Measurements from ENCODE around the gene LZTFL1.

LZTFL1 gene

GRCh38 chr3:45786801-45787495, 55.0 kb downstream of the LZTFL1 start:
- no peak for DNase-seq (ENCODE audit: low spot score)

GRCh38 chr3:45785605-45786150, 56.2 kb downstream of the LZTFL1 start:
- DNase-seq (ENCODE audit: low spot score): no peak

- DNase-seq (ENCODE audit: low spot score): no peak
Observed at GRCh38 chr3:45783667-45784066, 58.3 kb downstream of the LZTFL1 start.

- DNase-seq (ENCODE audit: low spot score): no peak
Observed at GRCh38 chr3:45782381-45782780, 59.5 kb downstream of the LZTFL1 start.

- no peak for DNase-seq (ENCODE audit: low spot score)
Observed at GRCh38 chr3:45781841-45782240, 60.1 kb downstream of the LZTFL1 start.

DNA sequence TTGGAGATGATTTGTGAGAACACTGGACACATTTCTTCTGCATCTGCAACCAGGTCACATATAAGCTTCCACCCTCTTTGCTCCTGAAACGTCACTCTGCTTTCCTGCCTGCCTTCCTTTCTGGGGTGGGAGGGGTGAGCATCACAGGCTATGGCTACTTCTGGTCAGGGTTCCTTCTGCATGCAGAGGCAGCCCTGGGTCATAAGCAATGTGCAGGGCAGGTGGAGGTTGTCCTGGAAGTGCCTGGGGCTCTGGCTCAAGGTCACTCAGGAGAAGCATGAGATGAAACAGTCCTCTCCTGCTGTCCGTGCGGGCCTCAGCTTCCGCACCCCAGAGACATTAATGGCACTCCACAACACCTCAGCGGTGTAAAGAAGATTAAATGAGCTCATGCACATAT, 60.6 kb downstream of the LZTFL1 start:
- no peak for DNase-seq (ENCODE audit: low spot score)

DNA sequence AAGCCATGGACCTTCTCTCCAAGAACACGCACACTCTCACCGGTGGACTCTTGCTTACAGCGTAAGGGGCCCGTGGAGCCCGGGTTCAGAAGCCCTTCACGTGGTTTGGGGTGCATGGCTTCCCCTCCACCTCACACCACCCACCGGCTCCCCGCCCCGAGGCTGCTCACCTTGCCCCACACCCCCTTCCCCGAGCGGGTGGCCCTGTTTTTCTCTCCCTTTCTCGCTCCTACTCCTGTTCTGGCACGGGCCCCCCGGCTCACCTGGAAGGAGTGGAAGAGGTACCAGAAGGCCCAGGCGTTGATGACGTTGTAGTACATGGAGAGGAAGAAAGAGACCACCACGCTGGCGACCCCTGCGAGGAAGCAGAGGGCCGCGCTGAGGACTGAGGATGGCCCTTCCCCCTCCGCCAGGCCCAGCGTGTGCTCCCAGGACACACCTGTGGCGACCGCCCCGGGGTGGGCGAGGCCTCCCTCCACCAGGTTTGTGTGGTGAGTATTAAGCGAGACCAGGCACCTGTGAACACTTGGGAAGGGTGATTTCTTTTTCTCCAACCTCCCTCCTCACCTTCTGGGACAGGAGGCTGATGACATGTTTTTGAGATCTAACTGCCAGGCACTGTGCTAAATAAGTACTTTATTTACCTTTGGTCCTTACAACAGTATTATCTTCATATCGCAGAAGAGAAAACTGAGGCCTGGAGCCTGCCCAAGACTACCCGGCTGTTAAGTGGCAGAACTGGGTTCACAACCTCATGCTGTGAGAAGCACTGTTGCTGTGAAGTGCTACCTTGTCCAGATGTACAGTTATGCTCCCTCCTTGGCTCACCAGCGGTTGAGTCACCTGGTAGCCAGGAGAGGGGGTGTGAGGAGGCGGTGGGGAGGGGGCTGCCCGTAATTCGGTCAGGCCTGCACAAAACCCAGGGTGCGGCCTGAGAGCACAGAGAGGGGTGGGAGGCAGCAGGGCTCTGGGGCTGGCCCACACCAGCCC, 61.9 kb downstream of the LZTFL1 start:
- no peak for DNase-seq (ENCODE audit: low spot score)

DNA sequence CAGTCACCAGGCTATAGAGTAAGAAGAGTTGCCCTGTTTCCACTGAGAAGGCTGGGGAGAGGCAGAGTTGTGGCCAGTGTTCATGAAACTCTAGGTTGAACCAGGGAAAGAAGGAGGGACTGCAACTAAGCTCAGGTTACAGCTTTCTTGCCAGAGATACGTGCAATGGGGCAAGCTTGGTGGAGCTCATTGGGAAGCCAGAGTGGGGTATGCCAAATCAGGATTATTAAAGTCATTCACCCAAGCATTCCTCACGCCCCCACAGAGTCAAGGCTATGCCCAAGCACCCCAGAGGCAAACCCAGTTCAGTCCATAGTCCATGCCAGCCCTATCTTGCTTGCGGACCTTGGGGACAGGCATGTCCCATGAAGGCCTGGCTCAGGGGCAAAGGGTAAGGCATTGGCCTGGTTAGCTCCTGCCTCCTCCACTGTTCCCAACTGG, 63.1 kb downstream of the LZTFL1 start:
- DNase-seq (ENCODE audit: low spot score): no peak

DNA sequence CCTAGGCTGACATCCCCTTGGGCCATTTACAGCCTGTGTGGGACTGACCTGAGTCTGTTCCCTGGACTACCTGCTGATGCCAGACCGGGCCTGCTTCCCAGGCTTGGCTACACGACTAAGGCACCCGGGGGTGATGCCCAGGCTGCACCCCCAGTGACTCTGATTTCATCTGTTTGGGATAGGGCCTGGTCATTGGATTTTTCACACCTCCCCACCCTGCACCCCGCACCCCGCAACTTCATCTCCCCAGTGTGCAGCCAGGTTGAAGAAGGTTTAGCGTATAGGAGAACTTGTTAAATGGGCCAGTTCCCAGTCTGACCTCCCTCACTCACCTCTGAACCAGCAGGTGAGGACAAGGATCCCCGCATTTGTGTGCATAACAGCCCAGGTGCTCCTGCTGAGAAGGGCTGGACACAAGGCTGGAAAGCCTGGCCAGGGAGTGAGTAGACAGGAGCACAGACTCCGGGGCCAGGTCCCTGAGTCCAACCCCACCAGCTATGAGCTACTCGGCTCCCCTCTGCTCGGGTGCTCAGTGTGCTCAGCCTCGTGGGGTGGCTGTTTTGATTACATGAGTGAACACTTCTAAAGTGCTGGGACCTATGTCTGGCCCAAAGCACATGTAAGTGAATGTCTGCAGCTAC, 64.1 kb downstream of the LZTFL1 start:
- no peak for DNase-seq (ENCODE audit: low spot score)

GRCh38 chr3:45777111-45777745, 64.7 kb downstream of the LZTFL1 start:
- DNase-seq (ENCODE audit: low spot score): no peak

GRCh38 chr3:45776611-45777010, 65.3 kb downstream of the LZTFL1 start:
- no peak for DNase-seq (ENCODE audit: low spot score)

DNA sequence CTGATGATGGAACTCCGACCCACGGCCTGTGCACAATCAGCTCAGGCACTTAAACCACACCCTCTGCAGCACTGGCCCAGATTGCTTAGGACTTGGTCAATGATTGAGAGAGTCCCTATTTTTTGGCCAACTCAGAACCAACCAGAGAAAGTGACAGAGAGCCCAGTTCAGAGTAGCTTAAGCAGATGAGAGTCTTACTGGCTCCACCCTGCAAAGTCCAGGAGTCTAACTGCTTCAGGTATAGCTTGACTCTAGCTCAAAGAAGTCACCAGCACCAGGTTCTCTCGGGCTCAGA, 65.7 kb downstream of the LZTFL1 start:
- no peak for DNase-seq (ENCODE audit: low spot score)

- no peak for DNase-seq (ENCODE audit: low spot score)
Observed at GRCh38 chr3:45775571-45776300, 66.2 kb downstream of the LZTFL1 start.

GRCh38 chr3:45774581-45775521, 67.1 kb downstream of the LZTFL1 start:
- no peak for DNase-seq (ENCODE audit: low spot score)

DNA sequence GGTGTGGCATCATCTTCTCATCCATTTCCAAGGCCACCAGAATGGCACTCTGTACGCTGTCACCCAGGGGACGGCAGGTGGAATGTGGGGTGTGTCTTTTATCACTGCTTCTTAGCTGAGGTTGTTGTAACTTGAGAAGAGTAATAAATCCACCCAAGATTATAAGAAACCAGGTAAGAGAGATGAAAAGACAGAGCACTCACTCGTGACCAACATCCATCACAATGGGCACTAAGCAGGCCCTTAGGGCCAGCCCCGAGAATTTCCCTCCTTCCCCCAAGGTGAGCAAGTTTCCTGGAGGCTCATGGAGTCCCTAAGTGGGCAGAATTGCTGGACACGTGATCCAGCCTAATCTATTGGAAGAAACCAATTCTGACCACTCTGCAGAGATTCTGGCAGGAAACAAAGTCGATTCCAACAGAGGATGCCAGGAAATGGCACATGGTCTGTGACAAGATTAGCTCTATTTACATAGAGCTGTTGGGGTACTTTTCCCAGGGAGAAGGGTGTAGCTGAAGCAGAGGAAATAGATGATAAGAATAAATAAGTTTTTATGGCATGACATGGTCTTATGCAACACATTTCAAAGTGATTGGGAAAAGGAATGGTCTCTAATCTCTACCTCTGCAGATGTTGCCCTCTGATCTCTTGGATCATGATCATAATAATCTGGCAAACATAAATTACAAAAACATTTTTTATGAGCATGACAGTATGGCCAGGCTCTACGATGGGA, 68.0 kb downstream of the LZTFL1 start:
- DNase-seq (ENCODE audit: low spot score): no peak
